GM11168 (cell line): ENCODE measurements around the gene PDZK1IP1.

Experiments used
- in situ Hi-C: fragments of 300-500 bp; cut with MboI; formaldehyde crosslinking; loops from one replicate; pipeline ENCODE4 v1.12.0; 2022; ENCODE audit warnings: low sequenced_read_pairs; ENCODE audit not compliant: unreplicated experiment

PDZK1IP1 gene

GRCh38 chr1:47189844-47190508 lies at the start of gene PDZK1IP1:
PDZK1IP1 (minus strand) TSS chr1:47190036; CDS start chr1:47189932, 104 bp downstream.
- in situ Hi-C loops, result loop anchor here (25.0 kb wide), 2 partner anchors 222 to 522 kb away; partner anchors contain the start of gene FOXE3

- in situ Hi-C loops, result no loop called here
Measured at GRCh38 chr1:47238935-47239592, 49.2 kb upstream of the PDZK1IP1 start.

- in situ Hi-C loops, result no loop called here
Measured at GRCh38 chr1:47235806-47236205, 46.0 kb upstream of the PDZK1IP1 start.

- in situ Hi-C loops, result no loop called here
Measured at GRCh38 chr1:47235241-47235681, 45.4 kb upstream of the PDZK1IP1 start.

GRCh38 chr1:47233186-47233585 lies 43.4 kb upstream of the PDZK1IP1 start:
- in situ Hi-C loops, result no loop called here

GRCh38 chr1:47232187-47232874 lies 42.5 kb upstream of the PDZK1IP1 start, which contains the start of gene TAL1:
TAL1 (minus strand) TSS chr1:47232225; CDS start chr1:47225888, 6,337 bp downstream.
- in situ Hi-C loops, result no loop called here

- in situ Hi-C loops, result no loop called here
Measured at GRCh38 chr1:47231301-47232186, 41.7 kb upstream of the PDZK1IP1 start.

GRCh38 chr1:47230692-47231300 lies 41.0 kb upstream of the PDZK1IP1 start:
- in situ Hi-C loops, result no loop called here

GRCh38 chr1:47229886-47230691 lies 40.3 kb upstream of the PDZK1IP1 start:
- in situ Hi-C loops, result no loop called here

GRCh38 chr1:47229031-47229885 lies 39.4 kb upstream of the PDZK1IP1 start:
- in situ Hi-C loops, result no loop called here

- in situ Hi-C loops, result no loop called here
Measured at GRCh38 chr1:47228644-47229030, 38.8 kb upstream of the PDZK1IP1 start.

- in situ Hi-C loops, result no loop called here
Measured at GRCh38 chr1:47227341-47228232, 37.8 kb upstream of the PDZK1IP1 start.

GRCh38 chr1:47226839-47227215 lies 37.0 kb upstream of the PDZK1IP1 start:
- in situ Hi-C loops, result no loop called here

- in situ Hi-C loops, result no loop called here
Measured at GRCh38 chr1:47226121-47226838, 36.4 kb upstream of the PDZK1IP1 start.

GRCh38 chr1:47225430-47226100 lies 35.7 kb upstream of the PDZK1IP1 start:
- in situ Hi-C loops, result no loop called here
